Liver (tissue), 9 donors: ENCODE measurements around the gene TMEM183A. TPM values are rescaled to one million over a fixed set of nuclear protein-coding genes. Genes with fewer than 3 reads are reported as not detected.

ENCODE experiments used
- DNase-seq: peaks from one replicate; pipeline ENCODE4 v3.0.0-alpha.2; 2017; ENCODE audit warnings: low spot score
- H3K27ac ChIP-seq, 2 donors: one replicate each; pipeline ENCODE4 v1.7.0; 2013; ENCODE audit warnings: inconsistent platforms in 2 of 2, low read length in 2 of 2, control low read depth in 1 of 2, low read depth in 1 of 2, mild to moderate bottlenecking in 1 of 2
- H3K27me3 ChIP-seq, 4 donors: one replicate each; pipeline versions ENCODE4 v1.6.1 to v1.7.0; 2013; ENCODE audit warnings: low read length in 3 of 4, inconsistent platforms in 1 of 4, mild to moderate bottlenecking in 1 of 4, moderate library complexity in 1 of 4; ENCODE audit not compliant: control insufficient read depth in 4 of 4, insufficient read depth in 4 of 4
- H3K36me3 ChIP-seq, 4 donors: one replicate each; pipeline versions ENCODE4 v1.6.1 to v1.7.0; 2013; ENCODE audit warnings: low read length in 3 of 4, mild to moderate bottlenecking in 3 of 4, low read depth in 1 of 4, moderate library complexity in 1 of 4; ENCODE audit not compliant: control insufficient read depth in 4 of 4, insufficient read depth in 3 of 4
- H3K4me1 ChIP-seq, 4 donors: one replicate each; pipeline versions ENCODE4 v1.6.1 to v1.7.0; 2013; ENCODE audit warnings: low read length in 3 of 4, mild to moderate bottlenecking in 3 of 4, moderate library complexity in 1 of 4; ENCODE audit not compliant: control insufficient read depth in 4 of 4, insufficient read depth in 4 of 4
- H3K4me3 ChIP-seq, 3 donors: one replicate each; pipeline versions ENCODE4 v1.6.1 to v1.7.0; 2013; ENCODE audit warnings: low read length in 3 of 3, control low read depth in 1 of 3, low read depth in 1 of 3, mild to moderate bottlenecking in 1 of 3
- H3K9ac ChIP-seq, 2 donors: one replicate each; pipeline ENCODE4 v1.7.0; 2013; ENCODE audit warnings: low read length in 2 of 2, mild to moderate bottlenecking in 2 of 2, moderate library complexity in 2 of 2, control low read depth in 1 of 2, low read depth in 1 of 2
- H3K9me3 ChIP-seq, 4 donors: one replicate each; pipeline versions ENCODE4 v1.6.1 to v1.7.0; 2013; ENCODE audit warnings: low read length in 3 of 4; ENCODE audit not compliant: control insufficient read depth in 4 of 4
- EGR1 ChIP-seq, 2 donors: IDR thresholded peaks; 2 replicates each; pipeline ENCODE4 v1.6.1; 2016 to 2018; ENCODE audit warnings: antibody characterized with exemption in 2 of 2, low read depth in 2 of 2
- FOXA1 ChIP-seq: IDR thresholded peaks from 2 replicates; pipeline ENCODE4 v1.6.1; 2016; ENCODE audit warnings: antibody characterized with exemption
- FOXA2 ChIP-seq: IDR thresholded peaks from 2 replicates; pipeline ENCODE4 v1.6.1; 2016; ENCODE audit warnings: antibody characterized with exemption
- GABPA ChIP-seq, 2 donors: IDR thresholded peaks in 1 of 2; conservative IDR thresholded peaks in 1 of 2; 2 replicates each; pipeline ENCODE4 v1.6.1; 2016; ENCODE audit warnings: antibody characterized with exemption in 2 of 2, mild to moderate bottlenecking in 1 of 2, moderate library complexity in 1 of 2
- HNF4A ChIP-seq, 2 donors: conservative IDR thresholded peaks; 2 replicates each; pipeline ENCODE4 v1.6.1; 2016; ENCODE audit warnings: antibody characterized with exemption in 2 of 2, mild to moderate bottlenecking in 2 of 2
- HNF4G ChIP-seq: IDR thresholded peaks from 2 replicates; pipeline ENCODE4 v1.6.1; 2016; ENCODE audit warnings: antibody characterized with exemption
- JUND ChIP-seq, 2 donors: IDR thresholded peaks; 2 replicates each; pipeline ENCODE4 v1.6.1; 2016; ENCODE audit warnings: antibody characterized with exemption in 2 of 2
- NR2F2 ChIP-seq: IDR thresholded peaks from 2 replicates; pipeline ENCODE4 v1.6.1; 2016; ENCODE audit warnings: antibody characterized with exemption
- RAD21 ChIP-seq, 2 donors: IDR thresholded peaks; 2 replicates each; pipeline ENCODE4 v1.6.1; 2016; ENCODE audit warnings: antibody characterized with exemption in 2 of 2, mild to moderate bottlenecking in 2 of 2
- RXRA ChIP-seq, 2 donors: IDR thresholded peaks; 2 replicates each; pipeline ENCODE4 v1.6.1; 2017 to 2018; ENCODE audit warnings: antibody characterized with exemption in 2 of 2, mild to moderate bottlenecking in 1 of 2
- SP1 ChIP-seq: IDR thresholded peaks from 2 replicates; pipeline ENCODE4 v1.6.1; 2018; ENCODE audit warnings: antibody characterized with exemption, mild to moderate bottlenecking
- TAF1 ChIP-seq: conservative IDR thresholded peaks from 2 replicates; pipeline ENCODE4 v1.6.1; 2016; ENCODE audit warnings: antibody characterized with exemption, mild to moderate bottlenecking
- YY1 ChIP-seq: IDR thresholded peaks from 2 replicates; pipeline ENCODE4 v1.6.1; 2016; ENCODE audit warnings: antibody characterized with exemption, mild to moderate bottlenecking
- WGBS: extraction: QIAGEN DNeasy Blood & Tissue Kit; methylation state at CpG from one replicate; pipeline ENCODE4 v1.1.7; 2013; 5-methylcytosine and 5-hydroxymethylcytosine counted together
- polyA plus RNA-seq, 2 donors: library from polyadenylated mRNA; stranded (reverse) in 1 of 2; unstranded in 1 of 2; fragments of 200-250 nt in 1 of 2; fragments of >200 nt in 1 of 2; fragmentation: Nextera tagmentation in 1 of 2; extraction: Ambion mirVana in 1 of 2; gene quantifications; one replicate each; pipeline versions ENCODE4 v1.2.1 to v1.2.3, GENCODE V29; 2013 to 2015
- total RNA-seq, 2 donors: library from RNA; depleted of rRNA; stranded (reverse); fragments of >200 nt; gene quantifications; one replicate each; pipeline ENCODE4 v1.2.3, GENCODE V29; 2014
- TF ChIP-seq, protein P1 (sequence below): IDR thresholded peaks from 2 replicates; pipeline ENCODE4 v1.6.1; 2016; ENCODE audit warnings: antibody characterized with exemption
- TF ChIP-seq, protein P2 (sequence below): IDR thresholded peaks from 2 replicates; pipeline ENCODE4 v1.6.1; 2016; ENCODE audit warnings: antibody characterized with exemption
- TF ChIP-seq, protein P3 (sequence below): IDR thresholded peaks from 2 replicates; pipeline ENCODE4 v1.6.1; 2016; ENCODE audit warnings: antibody characterized with exemption
- TF ChIP-seq, protein P4 (sequence below): fragments of 150-350 bp; IDR thresholded peaks from 2 replicates; pipeline ENCODE4 v1.5.1; 2017; ENCODE audit warnings: improper control_type of control experiment, low read depth, low read length; ENCODE audit not compliant: missing input control
- TF ChIP-seq, protein P5 (sequence below): IDR thresholded peaks from 2 replicates; pipeline ENCODE4 v1.6.1; 2016; ENCODE audit warnings: antibody characterized with exemption, mild to moderate bottlenecking
- donor health status: healthy.
- donor health status: healthy.
- donor health status: healthy.
- donor health status: healthy.
- donor health status: healthy.

TMEM183A gene
- total and polyA plus RNA-seq, 4 donors: 21.0 to 48.9 (median 35.5) TPM

DNA sequence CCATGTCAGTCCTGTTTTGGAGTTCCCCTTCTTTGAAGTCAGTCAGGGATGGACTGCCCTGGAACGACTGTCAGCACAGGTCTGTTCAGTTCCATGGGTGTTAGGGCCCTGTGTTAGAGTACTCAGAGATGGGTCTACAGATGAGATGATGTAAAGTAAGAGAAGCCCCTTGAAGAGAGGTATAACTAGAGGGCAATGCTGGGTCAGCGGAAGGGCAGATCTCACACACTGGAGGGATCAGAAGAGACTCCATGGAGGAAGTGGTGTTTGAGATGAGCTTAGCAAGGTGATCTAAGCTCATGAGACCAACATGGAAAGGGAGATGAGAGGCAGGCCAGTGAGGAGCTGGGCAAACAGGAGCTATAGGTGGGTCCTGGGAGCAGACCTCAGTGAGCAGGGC, 26.7 kb downstream of the TMEM183A start:
- Histone ChIP-seq H3K4me1 (no peaks in the 10 kb centered on the region), H3K9me3 (no peaks in the 10 kb centered on the region), H3K27ac (no peak overlapping the region), H3K36me3 (no peaks in the 10 kb centered on the region), H3K9ac (no peak overlapping the region), H3K27me3 (no peaks in the 10 kb centered on the region), H3K4me3 (no peak overlapping the region)
- no peak for DNase-seq
- 82% methylated on average over 2 of the region's 2 CpGs for WGBS
- TF ChIP-seq JUND (IDR thresholded peaks at IDR 0.05) (no peak), RAD21 (IDR thresholded peaks at IDR 0.05) (no peak), SP1 (no peak), EGR1 (IDR thresholded peaks at IDR 0.05; ENCODE audit: low read depth in 2 of 2) (no peak), TAF1 (no peak), GABPA (IDR thresholded peaks at IDR 0.05 in 1 of 2, conservative IDR thresholded peaks at IDR 0.05 in 1 of 2) (no peak), YY1 (no peak), HNF4G (no peak), NR2F2 (no peak), FOXA2 (no peak), RXRA (IDR thresholded peaks at IDR 0.05) (no peak), HNF4A (conservative IDR thresholded peaks at IDR 0.05) (no peak), FOXA1 (no peak)
- TF ChIP-seq, protein P1, sequence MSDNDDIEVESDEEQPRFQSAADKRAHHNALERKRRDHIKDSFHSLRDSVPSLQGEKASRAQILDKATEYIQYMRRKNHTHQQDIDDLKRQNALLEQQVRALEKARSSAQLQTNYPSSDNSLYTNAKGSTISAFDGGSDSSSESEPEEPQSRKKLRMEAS: no peak
- TF ChIP-seq, protein P2, sequence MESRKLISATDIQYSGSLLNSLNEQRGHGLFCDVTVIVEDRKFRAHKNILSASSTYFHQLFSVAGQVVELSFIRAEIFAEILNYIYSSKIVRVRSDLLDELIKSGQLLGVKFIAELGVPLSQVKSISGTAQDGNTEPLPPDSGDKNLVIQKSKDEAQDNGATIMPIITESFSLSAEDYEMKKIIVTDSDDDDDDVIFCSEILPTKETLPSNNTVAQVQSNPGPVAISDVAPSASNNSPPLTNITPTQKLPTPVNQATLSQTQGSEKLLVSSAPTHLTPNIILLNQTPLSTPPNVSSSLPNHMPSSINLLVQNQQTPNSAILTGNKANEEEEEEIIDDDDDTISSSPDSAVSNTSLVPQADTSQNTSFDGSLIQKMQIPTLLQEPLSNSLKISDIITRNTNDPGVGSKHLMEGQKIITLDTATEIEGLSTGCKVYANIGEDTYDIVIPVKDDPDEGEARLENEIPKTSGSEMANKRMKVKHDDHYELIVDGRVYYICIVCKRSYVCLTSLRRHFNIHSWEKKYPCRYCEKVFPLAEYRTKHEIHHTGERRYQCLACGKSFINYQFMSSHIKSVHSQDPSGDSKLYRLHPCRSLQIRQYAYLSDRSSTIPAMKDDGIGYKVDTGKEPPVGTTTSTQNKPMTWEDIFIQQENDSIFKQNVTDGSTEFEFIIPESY: no peak
- TF ChIP-seq, protein P3, sequence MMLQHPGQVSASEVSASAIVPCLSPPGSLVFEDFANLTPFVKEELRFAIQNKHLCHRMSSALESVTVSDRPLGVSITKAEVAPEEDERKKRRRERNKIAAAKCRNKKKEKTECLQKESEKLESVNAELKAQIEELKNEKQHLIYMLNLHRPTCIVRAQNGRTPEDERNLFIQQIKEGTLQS: no peak
- TF ChIP-seq, protein P4, sequence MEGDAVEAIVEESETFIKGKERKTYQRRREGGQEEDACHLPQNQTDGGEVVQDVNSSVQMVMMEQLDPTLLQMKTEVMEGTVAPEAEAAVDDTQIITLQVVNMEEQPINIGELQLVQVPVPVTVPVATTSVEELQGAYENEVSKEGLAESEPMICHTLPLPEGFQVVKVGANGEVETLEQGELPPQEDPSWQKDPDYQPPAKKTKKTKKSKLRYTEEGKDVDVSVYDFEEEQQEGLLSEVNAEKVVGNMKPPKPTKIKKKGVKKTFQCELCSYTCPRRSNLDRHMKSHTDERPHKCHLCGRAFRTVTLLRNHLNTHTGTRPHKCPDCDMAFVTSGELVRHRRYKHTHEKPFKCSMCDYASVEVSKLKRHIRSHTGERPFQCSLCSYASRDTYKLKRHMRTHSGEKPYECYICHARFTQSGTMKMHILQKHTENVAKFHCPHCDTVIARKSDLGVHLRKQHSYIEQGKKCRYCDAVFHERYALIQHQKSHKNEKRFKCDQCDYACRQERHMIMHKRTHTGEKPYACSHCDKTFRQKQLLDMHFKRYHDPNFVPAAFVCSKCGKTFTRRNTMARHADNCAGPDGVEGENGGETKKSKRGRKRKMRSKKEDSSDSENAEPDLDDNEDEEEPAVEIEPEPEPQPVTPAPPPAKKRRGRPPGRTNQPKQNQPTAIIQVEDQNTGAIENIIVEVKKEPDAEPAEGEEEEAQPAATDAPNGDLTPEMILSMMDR: no peak
- TF ChIP-seq, protein P5, sequence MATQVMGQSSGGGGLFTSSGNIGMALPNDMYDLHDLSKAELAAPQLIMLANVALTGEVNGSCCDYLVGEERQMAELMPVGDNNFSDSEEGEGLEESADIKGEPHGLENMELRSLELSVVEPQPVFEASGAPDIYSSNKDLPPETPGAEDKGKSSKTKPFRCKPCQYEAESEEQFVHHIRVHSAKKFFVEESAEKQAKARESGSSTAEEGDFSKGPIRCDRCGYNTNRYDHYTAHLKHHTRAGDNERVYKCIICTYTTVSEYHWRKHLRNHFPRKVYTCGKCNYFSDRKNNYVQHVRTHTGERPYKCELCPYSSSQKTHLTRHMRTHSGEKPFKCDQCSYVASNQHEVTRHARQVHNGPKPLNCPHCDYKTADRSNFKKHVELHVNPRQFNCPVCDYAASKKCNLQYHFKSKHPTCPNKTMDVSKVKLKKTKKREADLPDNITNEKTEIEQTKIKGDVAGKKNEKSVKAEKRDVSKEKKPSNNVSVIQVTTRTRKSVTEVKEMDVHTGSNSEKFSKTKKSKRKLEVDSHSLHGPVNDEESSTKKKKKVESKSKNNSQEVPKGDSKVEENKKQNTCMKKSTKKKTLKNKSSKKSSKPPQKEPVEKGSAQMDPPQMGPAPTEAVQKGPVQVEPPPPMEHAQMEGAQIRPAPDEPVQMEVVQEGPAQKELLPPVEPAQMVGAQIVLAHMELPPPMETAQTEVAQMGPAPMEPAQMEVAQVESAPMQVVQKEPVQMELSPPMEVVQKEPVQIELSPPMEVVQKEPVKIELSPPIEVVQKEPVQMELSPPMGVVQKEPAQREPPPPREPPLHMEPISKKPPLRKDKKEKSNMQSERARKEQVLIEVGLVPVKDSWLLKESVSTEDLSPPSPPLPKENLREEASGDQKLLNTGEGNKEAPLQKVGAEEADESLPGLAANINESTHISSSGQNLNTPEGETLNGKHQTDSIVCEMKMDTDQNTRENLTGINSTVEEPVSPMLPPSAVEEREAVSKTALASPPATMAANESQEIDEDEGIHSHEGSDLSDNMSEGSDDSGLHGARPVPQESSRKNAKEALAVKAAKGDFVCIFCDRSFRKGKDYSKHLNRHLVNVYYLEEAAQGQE: no peak
